ENCODE data around the gene MMP12. TPM values are rescaled to one million over a fixed set of nuclear protein-coding genes. Genes with fewer than 3 reads are reported as not detected.

MMP12 gene
- total RNA-seq, 1 experiment from 2014 or later: not detected

GRCh38 chr11:102853956-102854355, 20.8 kb downstream of the MMP12 start:
- Mint-ChIP-seq H3K36me3 (no peaks in the 10 kb centered on the region), H3K4me3 (no peak overlapping the region), H3K4me1 (no peaks in the 10 kb centered on the region), H3K9me3 (no peaks in the 10 kb centered on the region), H3K27ac (no peak overlapping the region), H3K27me3 (ENCODE audit: low read depth) (no peaks in the 10 kb centered on the region)
- CTCF ChIA-PET: no interaction called here
- ATAC-seq (no peak), DNase-seq (ENCODE audit: low spot score) (no peak)
- no peak for TF ChIP-seq ZNF138 (CRISPR knock-in tag; conservative IDR thresholded peaks at IDR 0.05)
- TF ChIP-seq MAX (CRISPR knock-in tag; IDR thresholded peaks at IDR 0.05): no peak
- TF ChIP-seq PRRX2 (CRISPR knock-in tag; IDR thresholded peaks at IDR 0.05): no peak
- no peak for TF ChIP-seq STAT6 (CRISPR knock-in tag; conservative IDR thresholded peaks at IDR 0.05; ENCODE audit: low read depth)
- no peak for TF ChIP-seq ETV6 (CRISPR knock-in tag; IDR thresholded peaks at IDR 0.05)
- no peak for TF ChIP-seq RORB (CRISPR knock-in tag; IDR thresholded peaks at IDR 0.05)
- no peak for TF ChIP-seq NFYB (CRISPR knock-in tag; conservative IDR thresholded peaks at IDR 0.05; ENCODE audit: low read depth)
- no peak for TF ChIP-seq AR (CRISPR knock-in tag; IDR thresholded peaks at IDR 0.05)
- no peak for TF ChIP-seq IRF1 (CRISPR knock-in tag; IDR thresholded peaks at IDR 0.05)
- no peak for TF ChIP-seq TEAD4 (CRISPR knock-in tag; IDR thresholded peaks at IDR 0.05)
- no peak for TF ChIP-seq TCF7 (CRISPR knock-in tag; IDR thresholded peaks at IDR 0.05; ENCODE audit: low read depth)
- no peak for TF ChIP-seq TP53 (CRISPR knock-in tag; IDR thresholded peaks at IDR 0.05)
- TF ChIP-seq, protein P1, sequence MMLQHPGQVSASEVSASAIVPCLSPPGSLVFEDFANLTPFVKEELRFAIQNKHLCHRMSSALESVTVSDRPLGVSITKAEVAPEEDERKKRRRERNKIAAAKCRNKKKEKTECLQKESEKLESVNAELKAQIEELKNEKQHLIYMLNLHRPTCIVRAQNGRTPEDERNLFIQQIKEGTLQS (CRISPR knock-in tag; conservative IDR thresholded peaks at IDR 0.05): no peak
- TF ChIP-seq ZBTB21 (CRISPR knock-in tag; IDR thresholded peaks at IDR 0.05; ENCODE audit: borderline replicate concordance): no peak
- no peak for TF ChIP-seq NR3C1 (CRISPR knock-in tag; conservative IDR thresholded peaks at IDR 0.05; ENCODE audit: low read depth)
- no peak for TF ChIP-seq NFATC4 (CRISPR knock-in tag; IDR thresholded peaks at IDR 0.05)
- no peak for TF ChIP-seq ATF2 (CRISPR knock-in tag; IDR thresholded peaks at IDR 0.05; ENCODE audit: borderline replicate concordance, low read depth)
- TF ChIP-seq, protein P2, sequence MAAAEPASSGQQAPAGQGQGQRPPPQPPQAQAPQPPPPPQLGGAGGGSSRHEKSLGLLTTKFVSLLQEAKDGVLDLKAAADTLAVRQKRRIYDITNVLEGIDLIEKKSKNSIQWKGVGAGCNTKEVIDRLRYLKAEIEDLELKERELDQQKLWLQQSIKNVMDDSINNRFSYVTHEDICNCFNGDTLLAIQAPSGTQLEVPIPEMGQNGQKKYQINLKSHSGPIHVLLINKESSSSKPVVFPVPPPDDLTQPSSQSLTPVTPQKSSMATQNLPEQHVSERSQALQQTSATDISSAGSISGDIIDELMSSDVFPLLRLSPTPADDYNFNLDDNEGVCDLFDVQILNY (CRISPR knock-in tag; IDR thresholded peaks at IDR 0.05): no peak
- TF ChIP-seq ZNF219 (CRISPR knock-in tag; IDR thresholded peaks at IDR 0.05; ENCODE audit: borderline replicate concordance): no peak
- POLR2A ChIA-PET: no interaction called here
